CD4-positive, alpha-beta T cell treated with Interleukin-17A for 4 hours (primary cell): Measurements from ENCODE around the gene SSBP2.

ENCODE experiments used
- DNase-seq: peaks from one replicate; pipeline ENCODE4 v3.0.0-alpha.2; 2020; ENCODE audit warnings: mixed read lengths

The SSBP2 gene

DNA sequence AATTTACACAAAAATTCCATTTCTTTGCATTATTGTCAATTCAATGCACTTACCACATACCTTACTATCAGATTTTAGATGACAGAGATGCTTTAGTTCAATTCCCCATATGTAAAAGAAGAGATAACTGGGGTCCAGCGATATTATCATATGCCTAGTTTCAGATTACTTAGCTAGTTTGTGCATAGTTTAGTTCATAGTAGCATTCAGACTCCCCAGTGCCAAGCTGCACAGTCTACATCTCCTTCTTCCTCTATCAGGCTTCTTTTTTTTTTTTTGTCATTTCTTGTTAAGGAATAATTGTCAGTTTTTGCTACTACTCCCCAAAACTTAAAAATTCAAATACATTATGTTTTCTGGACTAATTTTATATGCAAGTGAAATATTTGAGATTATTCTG, 175.0 kb downstream of the SSBP2 start:
- DNase-seq, result no peak

DNA sequence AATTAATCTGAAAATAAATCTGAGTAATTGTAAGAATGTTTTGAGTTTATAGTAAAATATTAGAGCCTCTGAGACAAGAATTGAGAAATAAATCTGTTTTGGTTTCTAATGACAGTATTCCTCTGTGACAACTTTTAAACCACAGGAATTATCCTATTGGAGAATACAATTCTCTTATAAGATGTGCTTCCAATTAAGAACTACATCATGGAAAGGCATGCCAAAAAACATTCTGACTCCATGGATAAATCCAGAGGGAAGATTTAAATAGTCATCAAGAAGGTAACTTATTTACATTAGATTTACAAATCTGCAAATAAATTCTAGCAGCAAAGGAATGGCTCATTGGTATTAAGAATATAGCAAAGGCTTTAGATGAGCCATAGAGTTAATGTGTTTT, 178.7 kb downstream of the SSBP2 start:
- DNase-seq, result no peak

DNA sequence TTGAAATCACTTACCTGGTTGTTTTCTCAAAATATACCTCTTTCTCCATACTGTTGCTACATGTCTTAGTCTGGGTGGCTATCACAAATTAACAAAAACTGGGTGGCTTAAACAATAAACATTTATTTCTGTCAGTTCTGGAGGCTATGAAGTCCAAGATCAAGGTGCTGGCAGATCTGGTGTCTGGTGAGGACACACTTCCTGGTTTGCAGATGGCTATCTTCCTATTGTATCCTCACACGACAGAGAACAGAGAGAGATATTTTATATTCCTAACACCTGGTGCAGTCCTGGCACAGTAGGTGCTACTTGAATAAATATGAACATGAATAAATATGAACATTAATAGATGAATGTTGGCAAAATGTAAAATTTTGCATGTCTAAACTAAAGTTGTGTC, 192.7 kb downstream of the SSBP2 start:
- no peak for DNase-seq

DNA sequence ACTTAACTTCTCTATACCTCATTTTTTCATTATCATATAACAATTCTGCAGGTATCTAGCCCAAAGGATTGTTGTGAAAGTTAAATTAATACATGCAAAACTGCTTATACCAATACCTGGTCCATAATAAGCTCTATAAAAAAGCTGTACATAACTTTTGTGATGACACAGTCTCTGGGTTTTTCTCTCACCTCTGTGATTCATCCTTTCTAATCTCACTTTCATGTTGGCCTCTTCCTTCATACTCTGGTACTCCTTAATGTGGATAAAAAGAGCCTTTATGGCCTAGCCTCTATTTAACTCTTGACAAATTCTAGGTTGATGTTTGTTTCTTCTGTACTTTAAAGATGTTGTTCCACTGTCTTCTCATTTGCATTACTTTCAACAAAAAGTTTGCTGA, 194.1 kb downstream of the SSBP2 start:
- no peak for DNase-seq

DNA sequence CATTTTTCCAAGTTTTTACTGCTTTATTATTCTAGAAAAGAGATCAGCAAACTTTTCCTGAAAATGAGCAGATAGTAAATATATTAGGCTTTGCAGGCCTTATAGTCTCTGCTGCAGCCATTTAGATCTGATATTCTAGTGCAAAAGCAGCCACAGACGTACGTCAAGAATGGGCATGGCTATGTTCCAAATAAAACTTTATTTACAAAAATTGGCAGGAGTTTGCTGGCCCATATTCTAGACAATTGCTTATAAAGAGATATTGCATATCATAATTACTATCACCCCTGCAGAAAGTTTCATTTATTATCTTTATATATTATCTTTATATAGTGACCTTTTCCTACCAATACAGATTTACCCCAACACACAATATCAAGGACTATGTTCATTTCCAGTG, 195.0 kb downstream of the SSBP2 start:
- DNase-seq, result no peak

DNA sequence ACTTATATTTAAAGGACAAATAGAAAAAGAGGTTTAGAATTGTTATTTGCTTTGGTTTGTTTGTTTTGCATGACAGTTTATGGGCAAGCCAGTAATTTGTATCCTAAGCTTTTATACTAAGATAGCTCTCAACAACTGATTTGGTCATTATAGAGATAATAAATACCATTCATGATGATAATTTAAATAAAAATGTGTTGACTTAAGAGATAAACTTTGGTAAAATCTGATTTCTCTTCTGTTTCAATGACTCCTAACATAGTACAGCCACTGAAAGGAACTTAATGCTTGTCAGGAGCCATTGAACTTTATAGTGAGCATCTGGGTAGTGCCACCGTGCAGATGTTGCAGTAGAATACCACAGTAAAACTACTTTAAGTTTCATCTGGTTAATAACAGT, 196.2 kb downstream of the SSBP2 start:
- no peak for DNase-seq

DNA sequence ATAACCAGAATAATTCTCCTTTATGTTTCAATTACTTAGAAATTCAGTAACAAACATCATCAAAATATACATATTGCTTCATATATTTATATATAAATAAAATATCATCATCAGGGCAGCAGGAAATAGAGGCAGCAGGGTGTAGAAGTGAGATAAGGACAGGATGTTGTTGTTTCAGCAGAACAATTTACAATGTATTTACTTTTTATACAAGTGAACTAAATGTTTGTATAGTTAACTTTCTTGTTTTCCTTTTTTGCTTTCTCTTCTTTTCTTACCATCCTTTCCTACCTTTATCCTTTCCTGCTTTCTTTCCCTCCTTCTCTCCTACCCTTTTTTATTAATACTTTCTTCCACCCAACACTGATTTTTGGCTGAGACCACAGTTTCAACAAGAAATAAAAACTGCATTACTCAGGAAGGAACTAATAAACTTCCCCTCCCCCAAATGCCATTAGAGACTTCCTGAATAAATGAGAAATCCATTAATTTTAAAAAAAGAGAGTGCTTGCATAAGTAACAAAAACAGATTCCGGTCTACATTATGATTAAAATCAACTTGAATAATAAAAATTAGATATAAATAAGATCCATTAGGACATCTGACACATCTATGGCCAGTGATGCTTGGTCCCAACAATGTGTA, 197.2 kb downstream of the SSBP2 start:
- no peak for DNase-seq

DNA sequence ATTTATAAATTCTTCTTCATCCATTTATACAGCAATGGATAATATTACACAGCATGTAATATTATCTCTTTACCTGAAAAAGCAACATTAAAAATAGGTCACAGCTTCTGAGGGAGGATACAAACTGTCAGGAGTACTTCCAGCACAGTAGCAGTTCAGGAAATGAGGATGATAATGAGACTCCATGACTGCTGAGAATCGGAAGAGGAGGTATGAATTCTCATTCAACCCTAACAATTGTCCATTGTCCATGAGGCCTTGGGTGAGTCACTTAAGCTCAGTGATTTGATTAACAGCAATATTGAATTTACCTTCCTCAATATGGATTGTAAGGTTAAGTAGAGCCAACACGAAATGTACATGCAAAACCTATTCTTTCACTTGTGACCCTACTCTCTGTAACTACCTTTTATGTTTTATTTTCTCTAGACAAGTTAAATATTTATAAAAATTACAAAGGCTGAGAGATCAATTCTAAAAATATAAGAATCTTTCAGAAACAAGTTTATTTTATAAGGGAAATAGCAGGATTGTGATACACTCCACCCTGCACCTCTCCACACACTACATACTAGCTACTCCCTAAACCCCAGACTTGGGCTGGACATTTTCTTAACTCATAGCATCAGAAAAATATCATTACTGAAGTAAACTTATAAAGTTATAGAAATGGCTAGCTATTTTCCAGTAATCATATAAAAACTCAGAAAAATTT, 197.9 kb downstream of the SSBP2 start:
- no peak for DNase-seq

DNA sequence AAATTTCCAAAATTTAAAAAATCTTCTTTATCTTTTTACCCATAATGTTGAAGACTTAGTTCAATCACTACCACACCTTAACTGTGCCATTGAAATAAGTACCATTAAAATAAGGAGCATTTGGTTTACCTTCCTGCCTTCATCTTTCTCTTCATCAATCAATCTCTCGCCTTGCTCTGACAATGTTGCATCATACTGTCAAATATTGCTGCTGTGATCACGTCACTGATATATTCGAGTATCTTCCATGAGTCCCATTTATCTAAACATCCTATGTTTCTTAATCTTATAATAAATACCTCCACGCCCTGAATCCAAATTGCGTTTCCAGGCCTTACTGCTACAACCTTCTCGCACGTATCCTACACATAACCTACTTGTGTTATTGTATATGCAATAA, 201.8 kb downstream of the SSBP2 start:
- no peak for DNase-seq

DNA sequence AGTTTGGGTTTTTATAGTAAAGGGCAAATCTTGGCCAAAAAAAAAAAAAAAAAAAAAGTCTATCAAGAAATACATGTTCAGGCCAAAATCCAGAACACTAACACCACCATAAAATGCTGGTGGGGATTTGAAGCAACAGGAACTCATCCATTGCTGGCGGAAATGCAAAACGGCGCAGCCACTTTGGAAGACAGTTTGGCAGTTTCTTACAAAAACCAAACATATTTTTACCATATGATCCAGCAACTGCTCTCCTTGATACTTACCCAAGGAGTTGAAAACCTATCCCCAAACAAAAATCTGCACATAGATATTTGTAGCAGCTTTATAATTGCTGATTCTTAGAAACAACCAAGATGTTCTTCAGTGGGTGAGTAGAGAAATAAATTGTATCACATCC, 203.9 kb downstream of the SSBP2 start:
- no peak for DNase-seq

DNA sequence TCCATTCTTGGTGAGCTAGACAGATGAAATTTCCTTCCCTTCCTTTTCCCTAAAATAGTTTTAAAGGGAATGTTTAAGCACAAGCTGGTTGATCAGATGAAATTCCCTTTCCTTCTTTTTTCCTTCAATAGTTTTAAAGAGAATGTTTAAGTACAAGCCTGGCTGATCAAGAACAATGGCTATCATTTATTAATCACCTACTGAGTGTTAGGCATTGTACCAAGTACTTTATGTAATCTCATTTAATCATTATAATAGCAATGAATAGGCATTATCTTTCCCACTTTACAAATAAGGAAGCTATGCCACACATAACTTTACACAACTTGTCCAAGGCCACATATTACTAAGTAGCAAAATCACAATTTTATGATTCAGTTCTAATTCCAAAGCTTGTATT, 205.0 kb downstream of the SSBP2 start:
- no peak for DNase-seq

DNA sequence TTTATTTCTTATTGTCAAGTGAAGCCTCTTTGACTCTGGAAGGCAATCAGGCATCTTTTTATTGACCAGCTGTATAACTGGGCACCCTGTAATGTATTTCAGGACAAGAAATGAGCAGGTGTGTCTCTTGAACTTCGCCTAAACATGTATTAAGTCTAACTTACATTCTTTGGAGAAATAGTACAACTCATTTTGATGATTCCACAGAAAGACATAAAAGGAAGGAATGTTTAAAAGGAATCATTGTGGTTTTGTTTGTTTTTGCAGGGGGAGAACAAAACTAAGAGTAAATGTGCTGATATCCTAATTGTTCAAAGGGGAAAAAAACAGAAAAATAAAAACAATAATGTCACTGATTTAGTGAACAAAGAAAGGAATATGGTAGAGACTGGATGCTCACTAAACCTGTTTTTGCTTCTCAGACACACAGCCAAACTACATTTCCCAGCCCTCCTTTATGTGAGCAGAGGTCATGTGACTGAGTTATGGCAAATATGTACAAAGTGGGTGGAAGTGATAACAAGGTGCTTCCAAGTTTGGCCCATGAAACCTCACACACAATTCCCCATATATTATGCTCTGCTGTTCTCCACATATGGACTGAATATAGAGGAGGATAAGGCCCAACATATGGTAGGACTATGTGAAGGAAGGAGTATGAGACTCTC, 206.4 kb downstream of the SSBP2 start:
- DNase-seq, result no peak

DNA sequence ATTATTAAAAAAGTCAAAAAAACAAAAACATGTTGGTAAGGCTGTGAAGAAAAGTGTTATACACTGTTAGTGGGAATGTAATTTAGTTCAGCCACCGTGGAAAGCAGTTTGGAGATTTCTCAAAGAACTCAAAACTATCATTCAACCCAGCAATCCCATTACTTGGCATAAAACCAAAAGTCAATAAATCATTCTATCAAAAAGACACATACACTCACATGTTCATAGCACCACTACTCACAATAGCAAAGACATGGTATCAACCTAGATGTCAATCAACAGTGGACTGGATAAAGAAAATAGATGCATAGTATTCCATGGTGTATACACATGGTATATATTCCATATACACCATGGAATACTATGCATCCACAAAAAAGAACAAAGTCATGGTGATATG, 208.7 kb downstream of the SSBP2 start:
- no peak for DNase-seq

DNA sequence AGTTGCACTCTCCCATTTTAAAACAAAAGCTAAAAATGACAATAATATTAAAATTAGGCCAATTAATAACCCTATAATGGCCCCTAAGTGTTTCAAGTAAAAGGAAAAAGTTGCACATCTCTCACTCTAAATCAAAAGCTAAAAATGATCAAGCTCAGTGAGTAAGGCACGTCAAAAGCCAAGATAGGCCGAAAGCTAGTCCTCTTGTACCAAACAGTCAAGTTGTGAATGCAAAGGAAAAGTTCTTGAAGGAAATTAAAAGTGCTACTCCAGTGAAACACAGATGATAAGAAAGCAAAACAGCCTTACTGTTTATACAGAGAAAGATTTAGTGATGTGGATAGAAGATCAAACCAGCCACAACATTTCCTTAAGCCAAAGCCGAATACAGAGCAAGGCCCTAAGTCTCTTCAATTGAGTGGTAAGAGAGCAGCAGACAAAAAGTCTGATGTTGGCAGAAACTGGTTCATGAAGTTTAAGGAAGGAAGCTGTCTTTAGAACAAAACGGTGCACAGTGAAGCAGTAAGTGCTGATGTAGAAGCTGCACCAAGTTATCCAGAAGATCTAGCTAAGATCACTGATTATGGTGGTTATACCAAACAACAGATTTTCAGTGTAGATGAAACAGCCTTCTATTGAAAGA, 212.9 kb downstream of the SSBP2 start:
- peak; percentile 11 for DNase-seq

DNA sequence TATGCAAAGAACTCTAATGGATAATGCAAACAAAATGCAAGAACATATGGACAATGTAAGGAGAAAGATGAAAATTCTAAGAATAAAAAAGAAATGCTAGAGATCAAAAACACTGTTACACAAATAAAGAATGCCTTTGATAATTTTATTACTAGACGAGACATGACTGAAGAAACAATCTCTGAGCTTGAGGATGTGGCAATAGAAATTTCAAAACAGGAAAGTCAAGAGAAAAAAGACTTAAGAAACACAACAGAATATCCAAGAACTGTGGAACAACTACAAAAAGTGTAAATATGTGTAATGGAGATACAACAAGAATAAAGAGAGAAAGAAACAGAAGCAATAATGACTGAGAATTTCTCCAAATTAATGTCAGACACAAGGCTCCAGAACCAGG, 216.5 kb downstream of the SSBP2 start:
- DNase-seq, result no peak

DNA sequence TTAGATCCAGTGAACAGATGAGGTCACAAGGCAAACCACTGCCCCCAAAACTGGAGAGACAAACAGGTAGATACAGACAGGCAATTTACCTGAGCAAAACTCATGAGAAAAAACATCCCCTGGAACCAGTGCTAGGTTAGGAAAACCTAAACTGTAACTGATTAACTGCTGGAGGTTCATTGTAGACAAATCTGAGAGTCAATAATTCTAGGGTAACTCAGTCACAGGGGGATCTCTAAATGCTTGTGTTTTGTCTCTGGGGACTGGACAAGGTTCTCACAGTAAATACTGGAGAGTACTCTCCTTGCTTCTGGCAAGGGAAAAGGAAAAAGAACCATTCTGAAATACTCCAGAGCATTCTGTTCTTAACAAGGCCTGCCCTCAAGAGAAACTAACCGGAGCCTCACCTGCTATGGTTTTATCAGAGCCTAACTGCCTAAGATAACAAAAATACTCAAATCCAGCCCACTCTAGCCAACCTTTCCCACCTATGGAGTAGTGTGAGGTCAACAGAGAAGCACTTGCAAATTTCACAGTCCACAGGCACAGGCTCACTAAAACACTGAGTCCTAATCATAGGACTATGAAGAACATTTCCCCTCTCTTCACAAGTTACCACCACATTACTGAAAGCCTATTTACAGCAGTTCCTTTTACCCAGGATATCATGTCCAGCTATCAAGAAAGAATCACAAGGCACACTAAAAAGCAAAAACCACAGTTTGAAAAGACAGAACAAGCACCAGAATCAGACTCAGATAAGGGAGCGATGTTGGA, 217.1 kb downstream of the SSBP2 start:
- no peak for DNase-seq

DNA sequence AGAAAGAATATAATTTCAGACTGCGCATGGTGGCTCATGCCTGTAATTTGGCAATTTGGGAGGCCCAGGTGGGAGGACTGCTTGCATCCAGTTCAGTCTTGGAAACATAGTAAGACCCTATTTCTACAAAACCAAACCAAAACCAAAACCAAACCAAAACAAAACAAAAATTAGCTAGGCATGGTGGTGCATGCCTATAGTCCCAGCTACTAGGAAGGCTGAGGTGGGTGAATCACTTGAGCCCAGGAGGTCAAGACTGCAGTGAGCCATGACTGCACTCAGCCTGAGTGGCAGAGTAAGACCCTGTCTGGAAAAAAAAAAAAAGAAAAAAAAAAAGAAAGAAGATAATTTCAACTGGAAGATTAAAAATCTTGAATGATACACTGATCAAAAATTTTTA, 220.0 kb downstream of the SSBP2 start:
- no peak for DNase-seq

DNA sequence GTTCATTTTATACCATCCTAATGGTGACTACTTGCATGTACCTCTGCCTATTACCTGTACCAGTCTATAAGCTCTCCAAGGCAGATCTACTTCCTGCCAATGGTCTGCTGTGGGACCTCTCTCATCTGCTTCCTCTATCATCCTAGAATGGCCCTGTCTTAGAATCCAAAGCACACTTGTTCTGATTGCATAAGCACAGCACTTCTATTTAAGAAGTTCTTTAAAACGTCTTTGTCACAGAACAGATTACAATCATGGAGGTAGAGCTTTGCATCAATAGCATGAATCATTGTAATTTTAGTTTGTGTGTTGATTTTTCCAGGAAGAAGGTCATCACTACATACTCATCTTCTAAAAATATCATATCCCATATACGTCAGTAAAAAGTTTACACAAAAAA, 225.2 kb downstream of the SSBP2 start:
- no peak for DNase-seq

DNA sequence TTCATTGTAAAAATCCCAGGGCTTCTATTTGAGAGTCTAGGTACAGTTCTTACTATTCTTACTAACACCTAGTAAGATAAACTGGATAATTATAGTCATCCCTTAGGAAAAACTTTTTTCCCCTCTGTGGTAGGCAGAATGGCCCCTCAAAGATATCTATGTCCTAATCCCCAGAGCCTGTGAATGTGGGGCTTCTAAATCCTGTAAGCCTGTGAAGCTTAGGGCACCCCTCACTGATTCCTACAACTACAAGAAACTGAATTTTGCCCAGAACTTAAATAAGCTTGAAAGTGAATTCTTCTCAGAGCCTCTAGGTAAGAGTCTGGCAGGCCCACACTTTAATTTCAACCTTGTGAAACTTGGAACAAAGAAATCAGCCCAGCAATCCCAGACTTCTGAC, 226.9 kb downstream of the SSBP2 start:
- no peak for DNase-seq

DNA sequence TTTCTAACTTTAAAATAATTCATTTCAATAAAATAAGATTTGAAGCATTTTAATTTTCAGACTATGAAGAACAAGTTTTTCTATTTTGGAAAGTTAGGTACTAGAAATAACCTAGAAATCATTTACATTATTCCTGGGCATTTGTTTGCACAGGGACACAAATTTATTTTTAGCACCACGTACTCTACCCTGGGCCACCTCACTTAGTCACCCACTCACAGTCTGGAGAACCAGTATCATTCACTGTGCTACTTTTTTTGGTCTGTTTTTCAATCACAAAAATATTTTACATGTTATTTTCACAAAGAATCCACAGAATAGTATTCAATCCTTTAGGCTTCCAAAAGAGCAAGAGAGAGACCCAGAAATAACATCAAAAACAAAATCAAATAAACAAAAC, 228.3 kb downstream of the SSBP2 start:
- DNase-seq, result no peak

DNA sequence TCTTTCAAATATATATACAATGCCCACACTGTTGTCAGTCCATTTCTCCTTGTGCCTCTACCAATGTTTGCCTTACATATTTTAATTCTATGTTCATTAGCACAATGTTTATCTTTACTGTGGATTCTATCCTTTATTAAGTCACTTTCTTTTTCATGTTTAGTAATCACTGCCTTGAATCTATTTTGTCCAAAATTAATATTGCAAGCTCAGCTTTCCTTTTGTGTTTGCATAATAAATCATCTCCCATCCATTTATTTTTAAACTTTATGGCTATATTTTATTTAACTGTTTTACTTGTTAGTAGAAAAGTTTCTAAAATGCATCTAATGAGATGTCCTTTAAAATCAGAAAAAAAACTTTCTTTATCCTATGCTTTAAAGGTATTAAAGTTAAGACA, 230.1 kb downstream of the SSBP2 start:
- no peak for DNase-seq

DNA sequence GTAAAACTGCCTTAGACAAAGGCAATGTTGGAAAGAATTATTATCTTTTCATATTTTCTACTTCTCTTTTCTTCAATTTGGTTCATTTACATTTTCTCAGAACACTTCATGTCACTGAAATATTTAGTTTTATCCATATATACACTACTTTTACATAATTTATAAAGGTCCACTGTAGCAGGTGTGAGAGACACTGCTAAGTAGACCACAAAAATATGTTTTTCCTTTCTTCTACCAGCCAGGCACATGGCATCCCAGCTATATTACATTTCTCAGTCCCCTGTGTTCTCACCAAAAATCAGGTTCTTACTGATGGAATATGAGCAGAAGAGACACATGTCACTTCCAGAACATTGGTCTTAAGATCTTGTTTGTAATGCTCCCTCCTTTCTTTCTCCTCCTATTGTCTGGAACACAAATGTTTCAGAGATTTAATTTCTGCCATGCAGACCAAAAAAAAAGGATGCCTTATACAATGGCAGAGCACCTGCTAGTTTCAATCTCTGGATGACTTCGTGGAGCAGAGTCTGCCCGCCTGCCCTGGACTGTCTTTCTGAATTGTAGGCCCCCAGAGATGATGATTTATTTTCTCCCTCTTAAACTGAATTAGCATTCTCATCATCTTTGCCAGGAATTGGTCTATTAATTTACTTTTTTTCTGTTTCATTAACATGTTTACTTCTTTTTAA, 231.5 kb downstream of the SSBP2 start:
- DNase-seq, result no peak

DNA sequence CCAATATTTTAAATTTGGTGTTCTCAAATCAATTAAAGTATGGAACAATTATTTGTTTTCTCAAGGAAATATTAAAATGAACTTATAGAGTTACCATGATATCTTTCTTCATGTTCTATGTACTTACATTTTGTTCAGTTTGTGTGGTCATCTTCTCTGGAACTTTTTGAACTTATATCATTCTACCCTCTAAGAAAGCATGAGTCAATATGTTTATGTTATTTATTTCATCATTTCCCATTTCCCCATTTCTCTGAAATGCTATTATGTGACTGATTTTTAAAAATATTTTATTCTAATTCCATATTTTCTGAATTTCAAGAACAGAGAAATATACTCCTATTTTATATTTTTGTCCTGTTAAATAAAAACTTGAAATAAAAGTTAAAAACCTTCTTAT, 233.4 kb downstream of the SSBP2 start:
- no peak for DNase-seq
